CD4-positive, alpha-beta T cell treated with Interleukin-1 beta for 1 hour (primary cell): ENCODE results near the gene SNAP29.
"Not testable (repeated sequence)": the region's sequence is repeated elsewhere in the genome, so short reads cannot be mapped to it uniquely, and the experiment has no call there.

Experiments used
- DNase-seq, 2 donors: peaks; one replicate each; pipeline ENCODE4 v3.0.0-alpha.2; 2020 to 2022

Gene SNAP29

GRCh38 chr22:20903093-20903492 is 44.3 kb downstream of the SNAP29 start:
- DNase-seq: no peak

GRCh38 chr22:20904008-20904979 is 45.5 kb downstream of the SNAP29 start:
- DNase-seq: peak in 1 of 2 donors; percentile 52

DNA sequence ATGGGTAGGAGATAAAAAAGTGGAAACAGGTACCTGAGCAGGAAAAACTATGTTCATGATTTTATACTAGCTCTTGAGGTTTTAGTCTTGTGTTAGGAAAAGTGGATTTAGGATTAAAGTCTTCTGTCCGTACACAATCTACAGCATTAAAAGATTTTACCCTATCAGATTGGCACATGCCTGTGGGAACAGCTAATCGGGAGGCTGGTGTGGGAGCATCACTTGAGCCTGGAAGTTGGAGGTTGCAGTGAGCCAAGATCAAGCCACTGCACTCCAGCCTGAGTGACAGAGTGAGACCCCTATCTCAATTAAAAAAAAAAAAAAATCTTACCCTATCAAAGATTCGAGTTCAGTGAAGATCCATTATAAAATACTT is 46.2 kb downstream of the SNAP29 start:
- no peak for DNase-seq

- DNase-seq: no peak
Observed at GRCh38 chr22:20905415-20906386, 46.9 kb downstream of the SNAP29 start.

GRCh38 chr22:20906387-20906767 is 47.6 kb downstream of the SNAP29 start:
- no peak for DNase-seq

- DNase-seq: not testable (repeated sequence)
Observed at GRCh38 chr22:20908717-20909116, 49.9 kb downstream of the SNAP29 start.

GRCh38 chr22:20909543-20910303 is 50.9 kb downstream of the SNAP29 start:
- no peak for DNase-seq

DNA sequence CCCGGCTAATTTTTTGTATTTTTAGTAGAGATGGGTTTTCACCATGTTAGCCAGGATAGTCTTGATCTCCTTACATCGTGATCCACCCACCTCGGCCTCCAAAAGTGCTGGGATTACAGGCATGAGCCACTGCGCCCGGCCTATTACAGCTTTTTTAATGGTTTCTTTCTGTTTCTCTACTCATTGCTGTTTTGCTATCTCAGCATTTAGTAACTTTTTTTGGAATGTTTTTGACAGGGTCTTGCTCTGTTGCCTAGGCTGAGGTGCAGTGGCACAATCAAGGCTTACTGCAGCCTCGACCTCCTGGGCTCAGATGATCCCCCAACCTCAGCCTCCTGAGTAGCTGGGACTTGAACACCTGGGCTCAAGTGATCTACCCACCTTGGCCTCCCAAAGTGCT is 53.7 kb downstream of the SNAP29 start:
- DNase-seq: no peak

DNA sequence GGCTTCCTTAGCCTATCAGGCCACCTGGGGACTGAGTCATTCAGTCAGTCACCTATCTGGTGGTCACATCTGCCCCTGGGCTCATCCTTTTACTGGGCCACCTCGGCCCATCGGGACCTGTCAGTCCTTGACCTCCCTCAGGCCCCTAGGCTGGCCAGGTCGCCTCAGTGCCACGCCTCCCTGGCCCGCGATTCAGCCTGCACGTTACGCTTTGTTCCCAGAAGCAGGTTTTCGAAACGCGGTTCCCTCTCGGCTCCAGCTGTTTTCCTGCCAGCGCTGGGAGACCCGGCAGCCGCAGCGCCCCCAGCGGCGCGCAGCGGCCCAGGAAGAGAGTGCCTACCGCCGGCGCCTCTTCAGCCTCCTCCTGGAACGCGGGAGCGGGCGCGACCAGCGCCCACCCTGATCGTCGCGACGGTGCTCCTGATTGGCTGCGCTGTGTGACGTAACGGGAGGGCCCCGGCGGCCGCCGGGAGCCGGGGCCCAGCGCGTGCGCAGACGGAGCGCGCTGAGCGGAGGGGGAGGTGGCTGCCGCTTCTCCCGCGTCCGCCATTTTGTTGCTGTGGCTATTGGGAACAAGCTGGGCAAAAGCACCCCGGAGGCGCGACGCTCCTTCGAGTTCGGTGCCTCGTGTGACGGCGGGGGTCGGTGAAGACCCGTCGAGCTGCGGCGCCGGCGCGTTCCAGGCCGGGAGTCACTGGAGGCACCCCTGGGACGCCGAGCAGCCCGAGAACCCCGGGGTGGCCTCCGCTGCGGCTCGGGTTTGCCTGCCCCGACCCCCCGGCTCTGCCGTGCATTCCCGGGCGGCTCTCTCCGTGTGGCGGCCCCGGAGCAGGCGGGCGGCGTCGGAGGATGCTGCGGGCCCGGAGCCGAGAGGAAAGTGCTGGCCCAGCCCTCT is 58.4 kb downstream of the SNAP29 start, which contains the start of gene CRKL:
Gene CRKL (plus strand): TSS at position 492 of the 895 bp plus-strand sequence. CDS start 528 bp downstream, outside the sequence.
- DNase-seq: peak; percentile 97 to 98

- DNase-seq: no peak
Observed at GRCh38 chr22:20918663-20919218, 59.9 kb downstream of the SNAP29 start.

- DNase-seq: no peak
Observed at GRCh38 chr22:20919718-20920117, 60.9 kb downstream of the SNAP29 start.

- no peak for DNase-seq
Observed at GRCh38 chr22:20920881-20921203, 62.0 kb downstream of the SNAP29 start.

DNA sequence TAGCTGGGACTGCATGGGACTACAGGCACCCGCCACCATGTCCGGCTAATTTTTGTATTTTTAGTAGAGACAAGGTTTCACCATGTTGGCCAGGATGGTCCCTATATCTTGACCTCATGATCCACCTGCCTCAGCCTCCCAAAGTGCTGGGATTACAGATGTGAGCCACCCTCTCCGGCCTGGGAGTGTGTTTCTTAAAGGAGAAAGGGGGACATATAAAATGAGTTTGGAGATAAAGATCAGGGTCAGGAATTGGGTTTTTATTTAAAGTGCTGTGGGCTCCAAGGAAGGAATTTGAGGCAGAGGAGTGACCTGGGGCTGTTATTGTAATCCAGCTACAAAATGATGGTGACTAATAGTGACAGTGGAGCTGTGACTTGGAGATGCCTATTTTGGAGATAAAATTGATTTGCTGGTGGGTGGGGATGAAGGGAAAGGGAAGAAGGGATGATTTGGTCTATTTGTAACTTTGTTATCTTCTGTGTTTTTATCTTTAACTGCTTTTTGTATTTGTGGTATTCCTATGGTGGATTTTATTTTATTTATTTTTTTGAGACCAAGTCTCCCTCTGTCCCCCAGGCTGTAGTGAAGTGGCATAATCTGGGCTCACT is 63.4 kb downstream of the SNAP29 start:
- DNase-seq: no peak

- DNase-seq: no peak
Observed at GRCh38 chr22:20926243-20926642, 67.4 kb downstream of the SNAP29 start.

GRCh38 chr22:20927940-20928572 is 69.2 kb downstream of the SNAP29 start:
- DNase-seq: no peak

GRCh38 chr22:20928573-20928967 is 69.8 kb downstream of the SNAP29 start:
- DNase-seq: no peak

DNA sequence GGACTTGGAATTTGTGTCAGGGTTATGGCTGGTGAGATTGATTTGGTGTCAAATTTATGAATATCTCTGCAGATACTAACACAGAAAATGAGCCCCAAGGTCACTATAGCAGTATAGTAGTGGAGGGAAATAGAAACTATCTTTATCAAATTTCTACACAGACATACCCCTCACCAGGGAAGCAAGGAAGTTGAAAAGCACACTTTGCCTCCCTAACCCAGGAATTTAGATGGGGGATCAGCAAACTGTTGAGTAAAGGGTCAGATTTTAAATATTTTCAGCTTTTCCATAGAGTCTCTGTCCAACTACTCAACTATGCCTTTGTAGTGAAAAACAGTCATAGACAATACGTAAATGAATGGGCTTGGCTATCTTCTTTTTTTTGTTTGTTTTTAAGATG is 71.2 kb downstream of the SNAP29 start:
- DNase-seq: no peak

GRCh38 chr22:20930435-20930834 is 71.6 kb downstream of the SNAP29 start:
- not testable (repeated sequence) for DNase-seq

DNA sequence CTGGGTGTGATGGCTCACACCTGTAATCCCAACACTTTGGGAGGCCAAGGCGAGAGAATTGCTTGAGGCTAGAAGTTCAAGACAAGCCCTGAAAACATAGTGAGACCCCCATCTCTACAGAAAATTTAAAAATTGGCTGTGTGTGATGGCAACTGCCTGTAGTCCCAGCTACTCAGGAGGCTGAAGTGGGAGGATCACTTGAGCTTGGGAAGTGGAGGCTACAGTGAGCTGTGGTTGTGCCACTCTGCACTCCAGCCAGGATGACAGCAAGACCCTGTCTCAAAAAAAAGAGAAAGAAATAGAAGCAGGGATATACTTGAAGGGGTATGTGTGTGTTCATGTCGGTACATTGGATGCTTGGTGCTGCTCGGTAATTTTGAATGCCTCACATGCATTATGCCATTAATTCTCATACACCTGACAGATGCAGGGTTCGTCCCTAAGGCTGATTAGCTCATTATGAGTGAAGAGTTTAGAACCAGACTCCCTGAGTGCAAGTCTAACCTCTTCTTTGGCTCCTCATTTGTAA is 72.4 kb downstream of the SNAP29 start:
- DNase-seq: no peak

DNA sequence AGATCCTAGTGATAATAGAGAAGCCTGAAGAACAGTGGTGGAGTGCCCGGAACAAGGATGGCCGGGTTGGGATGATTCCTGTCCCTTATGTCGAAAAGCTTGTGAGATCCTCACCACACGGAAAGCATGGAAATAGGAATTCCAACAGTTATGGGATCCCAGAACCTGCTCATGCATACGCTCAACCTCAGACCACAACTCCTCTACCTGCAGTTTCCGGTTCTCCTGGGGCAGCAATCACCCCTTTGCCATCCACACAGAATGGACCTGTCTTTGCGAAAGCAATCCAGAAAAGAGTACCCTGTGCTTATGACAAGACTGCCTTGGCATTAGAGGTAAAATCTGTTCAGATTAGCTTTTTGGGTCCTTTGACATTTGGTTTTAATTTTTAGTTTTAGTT is 75.1 kb downstream of the SNAP29 start:
- DNase-seq: no peak
